OCI-LY1 (cell line): ENCODE data around the gene RIN3.
A peak's percentile ranks its signal among the peaks of the same experiment; 100 is the strongest.

ENCODE experiments used
- H2AFZ ChIP-seq: fragments of 200-600 bp; sonication (generic), shearing (Covaris generic); 2 replicates; pipeline ENCODE4 v1.6.0; 2014; ENCODE audit warnings: antibody characterized with exemption, mild to moderate bottlenecking, low read length
- H3F3A ChIP-seq: fragments of 200-600 bp; sonication (generic), shearing (Covaris generic); 2 replicates; pipeline ENCODE4 v1.6.0; 2014; ENCODE audit warnings: mild to moderate bottlenecking, antibody characterized with exemption, low read length, moderate library complexity; ENCODE audit not compliant: insufficient read depth
- H3K27ac ChIP-seq: fragments of 200-600 bp; sonication (generic); 2 replicates; pipeline ENCODE4 v1.5.1; 2014; ENCODE audit warnings: low read length, mixed run types, mild to moderate bottlenecking, low read depth; ENCODE audit not compliant: poor library complexity, severe bottlenecking
- H3K27me3 ChIP-seq: fragments of 200-600 bp; sonication (generic); 2 replicates; pipeline ENCODE4 v1.6.0; 2014; ENCODE audit warnings: antibody characterized with exemption, mild to moderate bottlenecking, low read length, moderate library complexity; ENCODE audit not compliant: insufficient read depth
- H3K36me3 ChIP-seq: fragments of 200-600 bp; sonication (generic); 2 replicates; pipeline ENCODE4 v1.6.1; 2014; ENCODE audit warnings: mild to moderate bottlenecking, antibody characterized with exemption, low read length, moderate library complexity, mixed read lengths; ENCODE audit not compliant: insufficient read depth
- H3K4me1 ChIP-seq: fragments of 200-600 bp; sonication (generic); 2 replicates; pipeline ENCODE4 v1.5.1; 2014; ENCODE audit warnings: mild to moderate bottlenecking, low read length, moderate library complexity; ENCODE audit not compliant: insufficient read depth, severe bottlenecking
- H3K4me2 ChIP-seq: fragments of 200-600 bp; sonication (generic), shearing (Covaris generic); 2 replicates; pipeline ENCODE4 v1.6.1; 2014; ENCODE audit warnings: low read length
- H3K4me3 ChIP-seq: fragments of 200-600 bp; sonication (generic); 2 replicates; pipeline ENCODE4 v1.5.1; 2014; ENCODE audit warnings: low read length, low read depth, mild to moderate bottlenecking, mixed read lengths; ENCODE audit not compliant: poor library complexity, severe bottlenecking
- H3K79me2 ChIP-seq: fragments of 200-600 bp; shearing (Covaris generic); 2 replicates; pipeline ENCODE4 v1.6.1; 2016; ENCODE audit warnings: mixed run types, low read length, mixed read lengths; ENCODE audit not compliant: insufficient read depth
- H3K9ac ChIP-seq: fragments of 200-600 bp; sonication (generic), shearing (Covaris generic); 2 replicates; pipeline ENCODE4 v1.6.1; 2014; ENCODE audit warnings: mild to moderate bottlenecking, low read length, mixed read lengths
- H3K9me2 ChIP-seq: fragments of 200-600 bp; sonication (generic), shearing (Covaris generic); 2 replicates; pipeline ENCODE4 v1.6.1; 2014; ENCODE audit warnings: low read depth, mild to moderate bottlenecking, low read length, mixed read lengths
- H3K9me3 ChIP-seq: fragments of 200-600 bp; shearing (Covaris generic); 2 replicates; pipeline ENCODE4 v1.6.1; 2014; ENCODE audit warnings: low read length, mixed read lengths
- H4K20me1 ChIP-seq: fragments of 200-600 bp; sonication (generic), shearing (Covaris generic); 2 replicates; pipeline ENCODE4 v1.6.0; 2016; ENCODE audit warnings: mild to moderate bottlenecking, low read length; ENCODE audit not compliant: insufficient read depth
- EZH2 ChIP-seq: fragments of 200-600 bp; sonication (generic), shearing (Covaris generic); IDR thresholded peaks from 2 replicates; pipeline ENCODE4 v1.8.0; 2017; ENCODE audit warnings: borderline replicate concordance, mixed run types, mild to moderate bottlenecking, antibody characterized with exemption, low read length, moderate library complexity, mixed read lengths
- TF ChIP-seq, protein P1 (sequence below): fragments of 200-600 bp; sonication (generic), shearing (Covaris generic); IDR thresholded peaks from 2 replicates; pipeline ENCODE4 v1.5.1; 2017; ENCODE audit warnings: mild to moderate bottlenecking, antibody characterized with exemption, low read length, moderate library complexity, mixed read lengths

Gene RIN3

DNA sequence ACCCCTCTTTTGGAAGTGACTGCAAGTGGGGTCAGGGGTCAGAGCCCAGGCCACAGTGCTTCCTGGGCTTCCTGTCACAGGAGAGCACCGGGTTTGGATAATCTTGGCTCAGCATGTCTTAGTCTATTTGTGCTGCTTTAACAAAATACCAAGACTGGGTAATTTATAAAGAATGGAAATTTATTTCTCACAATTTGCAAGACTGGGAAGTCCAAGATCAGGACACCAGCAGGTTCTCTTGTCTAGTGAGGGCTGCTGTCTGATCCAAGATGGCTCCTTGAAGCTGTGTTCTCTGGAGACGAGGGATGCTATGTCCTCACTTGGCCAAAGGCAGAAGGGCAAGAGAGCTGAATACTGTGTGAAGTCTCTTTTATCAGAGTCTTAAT lies 74.1 kb downstream of the RIN3 start:
- Histone ChIP-seq H3K4me1 (no peaks in the 10 kb centered on the region), H3K36me3 (no peaks in the 10 kb centered on the region), H3F3A (no peaks in the 10 kb centered on the region), H3K27ac (no peak overlapping the region), H3K9ac (no peak overlapping the region), H3K9me2 (no peaks in the 10 kb centered on the region), H3K9me3 (no peaks in the 10 kb centered on the region), H3K79me2 (no peaks in the 10 kb centered on the region), H3K4me3 (no peak overlapping the region), H4K20me1 (no peaks in the 10 kb centered on the region), H2AFZ (no peak overlapping the region), H3K4me2 (no peak overlapping the region), H3K27me3 (no peaks in the 10 kb centered on the region)
- TF ChIP-seq, protein P1, sequence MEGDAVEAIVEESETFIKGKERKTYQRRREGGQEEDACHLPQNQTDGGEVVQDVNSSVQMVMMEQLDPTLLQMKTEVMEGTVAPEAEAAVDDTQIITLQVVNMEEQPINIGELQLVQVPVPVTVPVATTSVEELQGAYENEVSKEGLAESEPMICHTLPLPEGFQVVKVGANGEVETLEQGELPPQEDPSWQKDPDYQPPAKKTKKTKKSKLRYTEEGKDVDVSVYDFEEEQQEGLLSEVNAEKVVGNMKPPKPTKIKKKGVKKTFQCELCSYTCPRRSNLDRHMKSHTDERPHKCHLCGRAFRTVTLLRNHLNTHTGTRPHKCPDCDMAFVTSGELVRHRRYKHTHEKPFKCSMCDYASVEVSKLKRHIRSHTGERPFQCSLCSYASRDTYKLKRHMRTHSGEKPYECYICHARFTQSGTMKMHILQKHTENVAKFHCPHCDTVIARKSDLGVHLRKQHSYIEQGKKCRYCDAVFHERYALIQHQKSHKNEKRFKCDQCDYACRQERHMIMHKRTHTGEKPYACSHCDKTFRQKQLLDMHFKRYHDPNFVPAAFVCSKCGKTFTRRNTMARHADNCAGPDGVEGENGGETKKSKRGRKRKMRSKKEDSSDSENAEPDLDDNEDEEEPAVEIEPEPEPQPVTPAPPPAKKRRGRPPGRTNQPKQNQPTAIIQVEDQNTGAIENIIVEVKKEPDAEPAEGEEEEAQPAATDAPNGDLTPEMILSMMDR = no peak
- no peak for TF ChIP-seq EZH2

DNA sequence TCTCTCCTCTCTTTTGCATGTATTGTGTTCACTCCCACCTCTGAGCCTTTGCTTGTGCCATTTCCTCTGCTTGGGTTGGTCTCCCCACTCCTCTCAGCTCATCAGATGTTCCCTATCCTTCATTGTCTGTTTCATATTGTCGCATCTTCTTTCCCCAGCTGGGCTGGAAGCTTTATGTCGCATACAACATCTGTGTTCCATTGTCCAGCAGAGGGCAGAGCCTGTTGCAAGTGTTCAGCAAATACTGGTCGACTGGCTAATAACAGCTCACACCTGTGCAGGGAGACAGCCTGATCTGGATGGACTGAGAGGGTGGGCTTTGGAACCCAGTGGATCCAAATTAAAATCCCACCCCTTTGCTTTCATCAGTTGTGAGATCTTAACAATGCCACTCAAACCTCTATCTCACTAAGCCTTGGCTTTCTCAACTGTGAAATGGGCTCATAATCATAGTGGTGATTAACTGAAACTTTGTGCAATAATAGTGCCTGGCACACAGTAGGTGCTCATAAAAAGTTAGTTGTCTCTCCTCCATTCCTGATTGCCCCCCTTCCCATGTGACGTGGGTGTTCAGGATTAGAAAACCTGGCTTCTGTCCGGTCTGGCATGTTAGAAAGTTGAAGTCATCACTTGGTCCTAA lies 75.8 kb downstream of the RIN3 start:
- H3K27ac ChIP-seq = no peak overlapping the region
- no peak overlapping the region for H3K4me3 ChIP-seq
- H3K27me3 ChIP-seq = no peaks in the 10 kb centered on the region
- H3K9me3 ChIP-seq = no peaks in the 10 kb centered on the region
- no peaks in the 10 kb centered on the region for H3K79me2 ChIP-seq
- H3K4me2 ChIP-seq = no peak overlapping the region
- H2AFZ ChIP-seq = no peak overlapping the region
- no peaks in the 10 kb centered on the region for H3K9me2 ChIP-seq
- no peaks in the 10 kb centered on the region for H3F3A ChIP-seq
- H3K4me1 ChIP-seq = no peaks in the 10 kb centered on the region
- H4K20me1 ChIP-seq = no peaks in the 10 kb centered on the region
- no peaks in the 10 kb centered on the region for H3K36me3 ChIP-seq
- no peak for TF ChIP-seq EZH2
- TF ChIP-seq, protein P1 = peak; percentile 55
- H3K9ac ChIP-seq = no peak overlapping the region

DNA sequence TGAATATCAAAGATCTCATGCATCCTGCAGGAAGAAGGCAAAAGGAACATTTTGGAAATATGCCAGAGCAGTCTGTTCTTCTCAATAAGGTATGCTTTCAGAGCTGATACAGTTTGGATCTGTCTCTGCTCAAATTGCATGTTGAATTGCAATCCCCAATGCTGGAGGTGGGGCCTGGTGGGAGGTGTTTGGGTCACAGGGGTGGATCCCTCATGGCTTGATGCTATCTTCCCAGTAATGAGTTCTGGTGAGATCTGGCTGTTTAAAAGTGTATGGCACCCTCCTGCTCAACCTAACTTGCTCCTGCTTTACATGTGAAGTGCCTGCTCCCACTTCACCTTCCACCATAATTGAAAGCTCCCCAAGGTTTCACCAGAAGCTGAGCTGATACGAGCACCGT lies 76.6 kb downstream of the RIN3 start:
- Histone ChIP-seq H3K9me3 (no peaks in the 10 kb centered on the region), H4K20me1 (no peaks in the 10 kb centered on the region), H3K27me3 (no peaks in the 10 kb centered on the region), H3K9me2 (no peaks in the 10 kb centered on the region), H3K4me1 (no peaks in the 10 kb centered on the region), H3F3A (no peaks in the 10 kb centered on the region), H3K4me2 (no peak overlapping the region), H3K27ac (no peak overlapping the region), H3K4me3 (no peak overlapping the region), H2AFZ (no peak overlapping the region), H3K9ac (no peak overlapping the region), H3K36me3 (no peaks in the 10 kb centered on the region), H3K79me2 (no peaks in the 10 kb centered on the region)
- no peak for TF ChIP-seq EZH2
- TF ChIP-seq, protein P1 = no peak
